Activated naive CD4-positive, alpha-beta T cell (primary cell): ENCODE results near the gene STK36.

ENCODE experiments used
- DNase-seq, 4 experiments: peaks; one replicate each; lab custom pipeline; 2025; lab: John Stamatoyannopoulos, UW

STK36 gene

GRCh38 chr2:218719457-218719856, 47.6 kb downstream of the STK36 start:
- no peak for DNase-seq

GRCh38 chr2:218720048-218721041, 48.5 kb downstream of the STK36 start:
- DNase-seq = no peak

GRCh38 chr2:218721488-218721887, 49.6 kb downstream of the STK36 start:
- DNase-seq = no peak

GRCh38 chr2:218721934-218722333, 50.0 kb downstream of the STK36 start:
- no peak for DNase-seq

GRCh38 chr2:218722419-218722818, 50.5 kb downstream of the STK36 start:
- DNase-seq = no peak

GRCh38 chr2:218722876-218723785, 51.2 kb downstream of the STK36 start:
- no peak for DNase-seq

- DNase-seq = no peak
Observed at GRCh38 chr2:218726004-218726574, 54.2 kb downstream of the STK36 start.

- no peak for DNase-seq
Observed at GRCh38 chr2:218727502-218728165, 55.7 kb downstream of the STK36 start.

GRCh38 chr2:218729640-218730039, 57.8 kb downstream of the STK36 start:
- no peak for DNase-seq

GRCh38 chr2:218732052-218732760, 60.3 kb downstream of the STK36 start:
- no peak for DNase-seq

- DNase-seq = no peak
Observed at GRCh38 chr2:218732761-218733158, 60.9 kb downstream of the STK36 start.

- DNase-seq = no peak
Observed at GRCh38 chr2:218733171-218734021, 61.5 kb downstream of the STK36 start.

GRCh38 chr2:218734190-218734975, 62.5 kb downstream of the STK36 start:
- DNase-seq = no peak

GRCh38 chr2:218736531-218736930, 64.6 kb downstream of the STK36 start:
- no peak for DNase-seq

- no peak for DNase-seq
Observed at GRCh38 chr2:218743068-218743467, 71.2 kb downstream of the STK36 start.

- DNase-seq = no peak
Observed at GRCh38 chr2:218744615-218745014, 72.7 kb downstream of the STK36 start.

GRCh38 chr2:218745160-218745558, 73.3 kb downstream of the STK36 start:
- no peak for DNase-seq

- DNase-seq = no peak
Observed at GRCh38 chr2:218745559-218746469, 73.9 kb downstream of the STK36 start.
